Measurements from ENCODE around the gene ZFTA. TPM values are rescaled to one million over a fixed set of nuclear protein-coding genes. Genes with fewer than 3 reads are reported as not detected.
"Not testable (repeated sequence)": the region's sequence is repeated elsewhere in the genome, so short reads cannot be mapped to it uniquely, and the experiment has no call there.

ZFTA gene
- total RNA-seq, 3 donors from 2014 or later: 4.8 to 27.1 (median 5.4) TPM

- DNase-seq (no peak), ATAC-seq (no peak)
- H3K4me1 ChIP-seq (ENCODE audit: low read depth): no peaks in the 10 kb centered on the region
- no peak overlapping the region for H3K4me3 ChIP-seq
- H3K36me3 ChIP-seq (ENCODE audit: low read depth): no peaks in the 10 kb centered on the region
- peaks cover 2% of the 10 kb centered on the region for H3K9me3 ChIP-seq
- no peak for TF ChIP-seq CTCF (IDR thresholded peaks at IDR 0.05)
- intact Hi-C loops (cut with DNase I, micrococcal nuclease): no loop called here
These were observed 17.2 kb upstream of the ZFTA start for GRCh38 chr11:63785823-63786222.

- H3K36me3 ChIP-seq (ENCODE audit: low read depth): no peaks in the 10 kb centered on the region
- DNase-seq: no peak
- no peak for TF ChIP-seq CTCF (IDR thresholded peaks at IDR 0.05)
- H3K9me3 ChIP-seq: no peaks in the 10 kb centered on the region
- H3K4me1 ChIP-seq (ENCODE audit: low read depth): no peaks in the 10 kb centered on the region
- intact Hi-C loops (cut with DNase I, micrococcal nuclease): no loop called here
- no peak overlapping the region for H3K4me3 ChIP-seq
- no peak for ATAC-seq
These were observed 15.5 kb upstream of the ZFTA start for GRCh38 chr11:63783925-63784592.

- DNase-seq: no peak
- Histone ChIP-seq H3K4me1 (ENCODE audit: low read depth) (no peaks in the 10 kb centered on the region), H3K9me3 (no peaks in the 10 kb centered on the region), H3K36me3 (ENCODE audit: low read depth) (no peaks in the 10 kb centered on the region), H3K4me3 (no peak overlapping the region)
- intact Hi-C loops (cut with DNase I, micrococcal nuclease): no loop called here
- TF ChIP-seq CTCF (IDR thresholded peaks at IDR 0.05): no peak
- ATAC-seq: no peak
These were observed 14.2 kb upstream of the ZFTA start for GRCh38 chr11:63782749-63783148.

GRCh38 chr11:63779039-63779438 lies 10.5 kb upstream of the ZFTA start:
- DNase-seq (no peak), ATAC-seq (no peak)
- intact Hi-C loops (cut with DNase I, micrococcal nuclease): no loop called here
- Histone ChIP-seq H3K4me1 (ENCODE audit: low read depth) (no peaks in the 10 kb centered on the region), H3K4me3 (no peak overlapping the region), H3K9me3 (no peaks in the 10 kb centered on the region), H3K36me3 (ENCODE audit: low read depth) (no peaks in the 10 kb centered on the region)
- no peak for TF ChIP-seq CTCF (IDR thresholded peaks at IDR 0.05)

GRCh38 chr11:63775191-63775590 lies 6.6 kb upstream of the ZFTA start:
- no peaks in the 10 kb centered on the region for H3K9me3 ChIP-seq
- no peak for DNase-seq
- ATAC-seq: no peak
- no peaks in the 10 kb centered on the region for H3K36me3 ChIP-seq (ENCODE audit: low read depth)
- no peaks in the 10 kb centered on the region for H3K4me1 ChIP-seq (ENCODE audit: low read depth)
- H3K4me3 ChIP-seq: no peak overlapping the region
- intact Hi-C loops (cut with DNase I, micrococcal nuclease): no loop called here
- no peak for TF ChIP-seq CTCF (IDR thresholded peaks at IDR 0.05)

- H3K4me3 ChIP-seq; DNase-seq; intact Hi-C loops (cut with DNase I, micrococcal nuclease); H3K9me3 ChIP-seq; ATAC-seq; H3K36me3 ChIP-seq (ENCODE audit: low read depth): not testable (repeated sequence)
- H3K4me1 ChIP-seq (ENCODE audit: low read depth): peaks cover 13% of the 10 kb centered on the region
These were observed 3.3 kb upstream of the ZFTA start for GRCh38 chr11:63771741-63772318.

All from mucosa of descending colon (tissue), 3 donors.